Inferior parietal cortex (tissue), 1 donor: ENCODE measurements around the gene ATXN3.

Experiments
- DNase-seq: peaks from one replicate; pipeline ENCODE4 v3.0.0-alpha.2; 2016; ENCODE audit errors: extremely low spot score

The ATXN3 gene

DNA sequence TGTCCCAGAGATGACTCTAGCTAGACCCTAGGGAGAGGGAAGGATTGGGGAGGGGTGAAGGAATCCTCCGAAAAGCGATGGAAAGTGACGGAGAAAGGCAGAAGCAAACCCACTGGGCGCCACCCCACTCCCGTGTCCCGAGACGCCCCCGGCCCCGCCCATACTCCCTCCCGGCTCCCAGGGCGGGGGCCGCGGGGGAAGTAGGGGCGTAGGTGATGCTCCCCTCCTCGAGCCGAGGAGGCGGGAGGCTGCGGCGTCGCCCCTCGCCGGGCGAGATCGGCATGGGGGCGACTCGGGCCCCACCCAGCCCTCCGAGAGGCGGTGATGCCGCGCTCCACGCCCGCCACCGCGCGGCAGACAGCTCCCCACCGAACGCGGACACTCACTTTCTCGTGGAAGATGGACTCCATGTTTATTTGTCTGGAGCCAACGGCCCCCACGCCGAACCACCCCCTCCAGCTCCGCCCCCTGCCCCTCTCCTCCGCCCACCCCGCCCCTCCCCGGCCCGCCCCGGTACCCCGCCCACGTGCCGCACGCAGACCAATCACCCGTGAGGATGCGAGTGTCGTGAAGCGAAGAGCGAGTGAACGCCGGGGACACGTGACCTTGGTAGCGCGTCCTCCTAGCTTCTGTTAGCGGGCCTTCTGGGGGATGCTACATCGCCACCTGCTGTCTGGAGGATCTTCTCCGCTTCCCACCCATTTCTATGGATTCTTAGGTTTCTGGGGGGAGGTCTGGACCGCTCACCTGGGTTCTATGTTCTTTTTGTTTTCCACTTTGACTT is at the start of gene ATXN3:
TSS of gene ATXN3 (minus strand) at position 440 of the 784 bp plus-strand sequence. CDS start at position 410, 30 bp downstream.
- DNase-seq, result peak; percentile 97

DNA sequence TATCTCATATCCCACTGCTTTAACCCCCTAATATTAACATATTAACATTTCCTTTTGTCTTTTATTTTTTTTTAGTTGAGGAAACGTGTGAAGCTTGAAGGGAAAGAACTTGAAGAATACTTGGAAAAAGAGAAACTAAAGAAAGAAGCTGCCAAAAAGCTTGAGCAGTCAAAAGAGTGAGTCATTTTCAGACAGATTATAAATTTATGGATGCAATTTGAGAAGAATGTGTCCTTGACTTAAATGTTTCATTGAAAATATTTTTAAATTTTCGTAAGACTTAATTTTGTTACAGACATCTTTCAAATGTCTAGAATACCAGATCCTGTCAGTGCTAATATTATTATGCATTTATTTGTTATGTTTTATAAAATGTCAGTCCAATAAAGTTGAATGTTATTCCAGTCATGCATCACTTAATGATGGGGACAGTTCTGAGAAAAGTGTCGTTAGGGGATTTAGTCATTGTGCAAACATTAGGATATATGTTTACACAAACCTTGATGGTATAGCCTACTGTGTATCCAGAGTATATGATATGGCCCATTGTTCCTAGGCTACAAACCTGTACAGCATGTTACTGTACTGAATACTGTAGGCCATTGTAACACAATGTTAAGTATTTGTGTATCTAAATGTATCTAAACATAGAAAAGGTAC is 48.0 kb upstream of the ATXN3 start:
- DNase-seq, result no peak

DNA sequence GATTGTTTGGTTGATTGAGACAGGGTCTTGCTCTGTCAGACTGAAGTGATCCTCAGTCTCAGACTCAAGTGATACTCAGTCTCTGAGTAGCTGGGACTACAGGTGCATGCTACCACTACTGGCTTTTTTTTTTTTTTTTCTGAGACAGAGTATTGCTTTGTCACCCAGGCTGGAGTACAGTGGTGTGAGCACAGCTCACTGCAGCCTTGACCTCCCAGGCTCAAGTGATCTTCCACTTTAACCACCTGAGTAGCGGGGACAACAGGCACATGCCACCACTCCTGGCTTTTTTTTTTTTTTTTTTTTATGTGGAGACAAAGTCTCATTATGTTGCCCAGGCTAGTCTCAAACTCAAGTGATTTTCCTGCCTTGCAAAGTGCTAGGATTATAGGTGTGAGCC is 47.2 kb upstream of the ATXN3 start:
- DNase-seq, result no peak

DNA sequence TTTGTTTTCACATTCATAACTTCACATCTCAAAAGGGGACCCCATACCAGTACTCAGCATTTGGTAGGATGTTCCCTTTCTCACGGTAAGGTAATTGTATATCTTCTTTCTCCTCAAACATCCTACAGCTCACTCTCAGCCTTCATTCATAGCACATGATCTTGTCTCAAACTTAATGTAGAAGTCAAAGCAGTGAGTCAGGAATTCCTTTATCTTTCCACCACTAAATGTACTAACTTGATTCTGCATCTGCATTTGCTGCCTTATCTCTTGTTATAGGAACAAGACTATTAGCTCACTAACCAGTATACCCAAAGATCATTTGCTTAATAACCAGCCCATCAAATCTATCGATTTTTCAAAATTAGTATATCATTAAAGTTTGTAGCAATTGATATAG is 38.3 kb upstream of the ATXN3 start:
- DNase-seq, result no peak

DNA sequence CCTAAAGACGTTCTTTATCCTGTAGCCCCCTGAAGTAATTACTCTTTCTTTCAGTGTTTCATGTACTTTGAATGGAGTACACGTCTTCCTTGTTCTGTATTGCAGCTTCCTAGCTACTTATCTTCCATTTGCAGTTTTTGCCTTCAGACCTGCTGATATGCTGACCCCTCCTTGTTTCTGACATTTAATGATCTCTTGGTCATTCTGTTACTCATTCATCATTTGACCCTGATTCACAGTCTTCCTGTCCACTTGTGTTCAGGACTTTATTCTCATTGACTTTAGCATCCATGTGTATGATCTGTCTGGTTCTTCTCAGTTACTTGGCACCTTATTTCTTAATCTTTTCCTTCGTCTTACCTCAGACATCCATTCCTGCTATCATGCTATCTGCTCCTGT is 37.6 kb upstream of the ATXN3 start:
- no peak for DNase-seq

DNA sequence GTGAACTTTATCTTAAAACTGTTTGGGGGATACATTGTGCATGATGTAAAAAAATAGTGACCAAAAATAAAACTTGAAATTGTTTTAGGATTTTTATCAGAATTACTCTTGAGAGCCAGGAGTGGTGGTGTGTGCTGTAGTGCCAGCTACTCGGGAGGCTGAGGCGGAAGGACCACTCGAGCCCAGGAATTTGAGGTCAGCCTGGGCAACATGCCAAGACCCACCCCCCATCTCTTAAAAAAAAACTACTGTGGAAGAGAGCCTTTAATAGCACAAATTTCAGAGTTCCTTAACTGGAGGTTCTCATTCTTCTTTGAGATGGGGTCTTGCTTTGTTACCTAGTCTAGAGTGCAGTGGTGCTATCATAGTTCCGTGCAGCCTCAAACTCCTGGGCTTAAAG is 36.9 kb upstream of the ATXN3 start:
- DNase-seq, result no peak

DNA sequence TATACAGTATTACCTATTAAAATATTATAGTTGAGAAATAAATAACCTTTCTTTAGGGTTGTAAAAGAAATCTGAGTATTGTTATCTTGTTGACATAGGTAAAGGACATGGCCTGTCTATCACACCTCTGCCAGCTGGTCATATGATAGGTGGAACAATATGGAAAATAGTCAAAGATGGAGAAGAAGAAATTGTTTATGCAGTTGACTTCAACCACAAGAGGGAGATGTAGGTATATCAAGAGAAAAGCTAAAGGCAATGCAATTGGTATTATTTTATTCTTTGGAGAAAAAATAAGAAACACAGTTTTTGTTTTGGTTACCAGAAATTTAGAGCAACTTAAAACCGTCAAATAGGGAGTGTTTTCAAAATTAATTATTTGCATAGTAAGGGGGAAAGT is 28.9 kb upstream of the ATXN3 start:
- DNase-seq, result peak; percentile 44

DNA sequence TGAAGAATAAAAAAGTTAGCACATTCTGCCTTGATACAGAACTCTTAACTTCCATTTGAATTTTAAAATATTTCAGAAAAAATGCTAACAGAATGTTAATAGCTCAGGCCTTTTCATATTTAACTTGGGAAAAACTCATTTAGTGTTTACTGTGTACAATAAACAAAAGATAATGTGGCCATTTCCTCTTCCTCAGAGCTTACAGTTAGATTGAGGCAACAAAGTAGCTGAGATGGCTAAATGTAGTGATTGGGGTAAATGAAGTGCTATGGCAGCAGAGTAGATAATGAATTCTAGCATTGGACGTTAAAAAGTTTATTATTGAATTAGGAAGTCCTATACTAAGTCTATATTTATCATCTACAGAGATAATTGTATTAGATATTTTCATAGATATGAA is 28.1 kb upstream of the ATXN3 start:
- DNase-seq, result no peak

DNA sequence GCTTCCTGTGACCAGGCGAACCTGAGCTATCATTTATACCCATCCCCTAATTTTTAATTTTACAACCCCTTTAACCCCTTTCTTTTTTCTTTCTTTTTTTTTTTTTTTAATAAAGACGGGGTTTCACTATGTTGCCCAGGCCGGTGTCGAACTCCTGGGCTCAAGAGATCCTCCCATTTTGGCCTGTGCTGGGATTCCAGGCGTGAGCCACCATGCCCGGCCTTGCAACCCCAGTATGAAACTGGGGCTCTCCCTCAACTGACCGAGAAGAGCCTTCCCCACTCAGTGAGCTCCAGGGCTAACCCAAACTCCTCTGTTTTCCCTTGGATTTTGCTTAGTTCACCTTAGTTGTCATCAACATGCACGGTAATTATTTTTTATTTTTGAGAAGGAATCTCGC is 16.4 kb upstream of the ATXN3 start:
- no peak for DNase-seq

DNA sequence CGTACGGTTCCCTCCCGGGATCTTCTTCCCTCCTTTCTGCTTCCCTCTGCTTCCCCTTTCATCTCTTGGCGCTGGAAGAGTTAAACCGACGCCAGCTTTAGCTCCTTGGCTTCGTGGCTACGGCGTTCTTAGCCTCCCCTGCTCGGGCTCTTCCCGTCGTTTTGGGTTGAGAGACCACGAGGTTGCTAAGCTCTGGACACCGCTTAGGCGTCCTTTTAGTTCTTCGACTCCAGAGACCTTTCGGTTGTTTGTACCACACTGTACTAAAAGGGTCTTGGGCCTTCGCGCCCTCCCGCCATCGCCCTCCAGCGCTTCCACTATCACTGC is 15.9 kb upstream of the ATXN3 start:
- peak; percentile 43 for DNase-seq

DNA sequence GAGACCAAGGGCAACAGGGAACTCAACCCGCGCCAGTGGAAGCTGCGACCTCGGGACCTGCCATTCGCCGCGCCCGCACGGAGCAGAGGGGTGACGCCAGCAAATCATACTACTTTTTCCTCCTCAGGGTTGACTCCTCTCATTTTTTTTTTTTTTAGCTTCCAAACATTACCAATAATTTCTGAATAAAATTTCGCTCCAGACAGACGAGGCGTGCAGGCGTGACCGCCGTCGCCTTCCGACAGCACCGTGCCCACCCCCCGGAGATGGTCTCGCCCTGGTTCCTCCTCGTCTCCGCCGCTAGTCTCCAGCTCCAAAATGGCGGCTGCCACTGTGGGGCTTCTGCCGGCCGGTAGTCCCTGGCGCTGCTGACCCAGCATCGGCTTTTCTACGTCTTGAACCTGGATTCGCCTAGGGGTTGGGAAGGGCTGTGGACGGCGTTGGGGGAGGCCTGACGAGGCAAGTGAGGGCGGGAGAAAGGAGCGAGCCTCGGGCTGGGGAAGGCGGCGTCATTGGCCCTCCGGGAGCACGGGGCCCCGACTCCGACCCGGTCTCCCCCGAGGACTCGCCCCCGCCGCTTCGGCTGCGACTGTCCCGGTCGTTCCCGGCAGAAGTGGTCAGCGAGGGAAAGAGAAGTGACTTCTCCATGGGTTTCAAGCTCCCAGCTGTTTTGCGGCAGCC is 15.4 kb upstream of the ATXN3 start, which contains the start of the genes CPSF2 and NDUFB1:
TSS of gene CPSF2 (plus strand) at position 300 of the 681 bp plus-strand sequence. CDS start 9,016 bp downstream, outside the sequence.
TSS of gene NDUFB1 (minus strand) at position 37 of the 681 bp plus-strand sequence. CDS start 4,069 bp downstream, outside the sequence.
- DNase-seq, result peak; percentile 85

DNA sequence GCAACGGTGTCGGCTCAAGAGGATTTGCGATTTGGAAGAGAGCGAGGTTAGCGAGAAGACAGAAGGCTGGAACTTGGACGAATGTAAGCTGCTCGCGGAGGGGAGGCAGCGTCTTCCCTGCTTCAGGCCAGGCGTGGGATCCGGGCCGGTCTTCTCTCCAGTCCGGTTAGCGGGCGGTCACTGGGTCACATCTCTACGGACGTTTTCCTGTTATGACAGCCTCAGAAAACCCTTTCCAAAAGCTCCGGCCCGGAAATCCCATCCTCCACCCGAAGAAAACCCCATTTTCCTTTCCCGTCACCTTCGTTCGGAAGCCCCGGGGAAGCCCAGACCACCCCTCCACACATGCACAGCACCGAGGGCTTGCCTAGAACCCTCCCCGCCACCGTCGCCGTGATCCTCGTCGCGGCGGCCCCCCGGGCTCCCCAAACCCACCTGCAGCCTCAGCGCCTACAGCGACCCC is 14.9 kb upstream of the ATXN3 start:
- peak; percentile 36 for DNase-seq

DNA sequence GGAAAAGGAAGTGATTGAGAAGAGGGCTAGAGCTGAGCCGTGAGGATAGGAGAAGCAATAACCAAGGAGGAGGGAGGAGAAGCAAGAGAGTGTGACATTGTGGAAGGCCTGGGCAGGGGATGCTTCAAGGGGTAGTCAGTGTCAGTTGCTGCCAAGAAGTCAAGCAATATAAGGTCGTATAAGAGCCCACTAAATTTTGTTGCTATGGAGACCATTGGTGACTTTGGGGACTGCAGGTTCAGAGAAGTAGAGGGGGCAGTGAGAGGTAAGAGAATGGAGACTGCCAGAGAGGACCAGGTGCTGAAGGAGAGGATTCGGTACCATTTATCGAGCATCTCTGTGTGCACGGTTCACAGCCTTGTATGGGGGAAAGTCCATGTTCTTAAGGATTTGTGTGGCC is 3.1 kb upstream of the ATXN3 start:
- no peak for DNase-seq

DNA sequence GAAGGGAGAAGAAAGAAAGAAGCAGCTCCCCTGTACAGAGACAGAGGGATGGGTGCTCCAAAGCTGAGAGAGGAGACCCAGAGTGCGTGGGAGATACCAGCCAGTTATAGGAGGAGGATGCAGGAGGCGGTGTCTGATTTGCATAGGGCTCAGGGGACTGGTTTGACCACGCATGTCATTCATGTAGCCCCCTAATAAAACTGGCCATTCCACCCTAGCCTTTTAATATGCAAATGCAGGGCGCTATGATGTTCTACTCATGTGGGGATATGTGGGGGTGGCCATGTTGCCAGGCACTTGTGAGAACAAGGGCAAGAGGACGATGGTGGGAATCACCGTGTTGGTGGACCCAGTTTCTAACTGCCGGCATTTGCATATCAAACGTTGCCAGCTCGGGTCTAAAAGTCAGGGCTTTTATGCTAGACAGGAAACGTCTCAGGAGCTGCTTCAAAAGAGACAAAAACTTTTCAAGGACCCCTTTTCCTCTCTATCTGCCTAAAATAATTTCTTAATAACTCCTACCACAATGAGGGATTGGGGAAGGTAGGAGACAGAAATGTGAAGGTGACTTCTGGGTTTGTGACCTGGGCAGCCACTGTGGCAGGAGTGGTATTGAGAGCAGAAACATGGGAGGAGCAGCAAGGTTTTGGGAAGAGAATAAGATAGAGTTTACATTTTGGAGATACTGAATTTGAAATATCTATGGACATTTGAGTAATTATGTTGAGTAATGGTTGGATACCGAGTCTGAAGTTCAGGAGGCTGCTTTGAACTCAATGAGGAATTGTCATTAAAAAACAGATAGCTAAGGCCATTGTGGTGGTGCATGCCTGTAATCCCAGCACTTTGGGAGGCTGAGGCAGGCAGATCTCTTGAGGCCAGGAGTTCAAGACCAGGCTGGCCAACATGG is 2.2 kb upstream of the ATXN3 start:
- DNase-seq, result no peak

DNA sequence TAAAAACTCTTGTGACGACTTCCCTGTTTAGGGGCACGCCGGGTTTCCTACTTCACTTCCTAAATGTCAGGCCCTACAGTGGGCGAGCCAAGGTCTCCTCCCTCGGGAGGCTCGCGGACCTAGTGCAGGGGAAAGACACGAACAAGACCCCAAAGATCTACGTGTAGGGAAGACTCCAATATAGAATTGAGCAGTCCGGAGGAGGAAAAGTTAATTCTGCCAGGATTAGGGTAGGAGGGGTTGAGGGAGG is 564 bp downstream of the ATXN3 start:
- DNase-seq, result peak; percentile 43

DNA sequence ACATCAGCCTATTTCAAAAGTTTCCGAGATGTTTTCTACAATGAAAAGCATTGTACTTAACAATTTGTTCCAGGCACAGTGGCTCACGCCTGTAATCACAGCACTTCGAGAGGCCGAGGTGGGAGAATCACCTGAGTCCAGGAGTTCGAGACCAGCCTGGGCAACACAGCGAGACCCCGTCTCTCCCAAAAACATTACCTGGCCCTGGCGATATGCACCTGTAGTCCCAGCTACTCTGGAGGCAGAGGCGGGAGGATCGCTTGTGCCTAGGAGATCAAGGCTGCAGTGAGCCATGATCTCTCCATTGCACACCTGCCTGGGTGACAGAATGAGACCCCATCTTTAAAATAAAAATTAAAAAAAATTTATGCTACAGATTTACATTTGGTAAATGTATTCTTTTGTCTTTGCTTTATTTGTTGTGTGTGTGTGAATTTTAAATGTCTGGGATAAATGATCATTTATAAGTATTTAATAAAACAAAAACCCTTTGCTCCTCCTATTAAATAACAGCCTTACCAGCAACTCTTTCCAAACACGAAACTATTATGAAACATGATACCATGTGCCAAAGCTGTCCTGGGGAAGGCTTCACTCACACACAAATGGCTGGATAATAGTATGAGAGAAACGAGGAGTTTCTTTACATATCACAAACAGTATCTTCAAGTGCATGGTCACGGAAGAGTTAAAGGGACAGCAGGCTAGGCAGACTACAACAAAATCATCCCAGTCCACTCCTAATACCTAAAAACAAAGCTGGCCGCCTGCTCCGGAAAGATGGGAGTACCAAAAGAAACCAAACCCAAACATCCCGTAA is 1.1 kb downstream of the ATXN3 start:
- no peak for DNase-seq

DNA sequence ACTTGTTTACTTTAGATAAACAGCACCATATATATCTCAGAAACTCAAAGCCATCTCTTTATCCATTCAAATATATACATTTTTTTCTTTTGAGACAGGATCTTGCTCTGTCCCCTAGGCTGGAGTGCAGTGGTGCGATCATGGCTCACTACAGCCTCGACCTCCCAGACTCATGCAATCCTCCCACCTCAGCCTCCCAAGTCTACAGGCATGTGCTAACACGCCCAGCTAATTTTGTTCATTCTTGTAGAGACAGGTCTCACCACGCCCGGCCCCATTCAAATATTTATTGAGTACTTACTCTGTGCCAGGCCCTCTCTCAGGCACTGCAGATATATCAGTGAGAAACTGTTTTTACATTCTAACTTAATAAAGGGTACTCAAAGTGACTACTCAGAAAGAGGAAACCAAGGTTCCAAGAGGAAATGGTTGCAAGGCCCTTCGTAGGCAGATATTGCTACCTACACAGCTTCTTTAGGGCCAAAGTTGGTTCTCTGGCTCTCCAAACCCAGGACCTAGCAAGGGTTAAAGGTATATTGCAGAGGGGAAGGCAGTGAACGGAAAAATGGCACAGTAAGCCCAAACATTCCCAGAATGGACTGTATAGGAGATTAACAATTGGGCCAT is 2.9 kb downstream of the ATXN3 start:
- no peak for DNase-seq

DNA sequence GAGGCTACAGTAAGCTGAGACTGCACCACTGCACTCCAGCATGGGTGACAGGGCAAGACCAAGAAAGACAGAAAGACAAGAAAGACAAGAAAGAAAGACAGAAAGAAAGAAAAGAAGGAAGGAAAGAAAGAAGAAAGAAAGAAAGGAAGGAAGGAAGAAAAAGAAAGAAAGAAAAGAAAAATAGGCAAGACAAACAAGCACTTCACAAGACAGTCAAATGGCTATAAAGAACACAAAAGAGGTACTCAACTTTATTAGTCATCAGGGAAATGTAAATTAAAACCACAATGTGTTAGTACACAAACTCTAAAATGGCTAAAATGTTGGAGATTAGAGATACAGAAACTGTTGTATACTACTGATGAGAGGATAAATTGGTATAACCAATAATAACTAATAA is 6.6 kb downstream of the ATXN3 start:
- no peak for DNase-seq

DNA sequence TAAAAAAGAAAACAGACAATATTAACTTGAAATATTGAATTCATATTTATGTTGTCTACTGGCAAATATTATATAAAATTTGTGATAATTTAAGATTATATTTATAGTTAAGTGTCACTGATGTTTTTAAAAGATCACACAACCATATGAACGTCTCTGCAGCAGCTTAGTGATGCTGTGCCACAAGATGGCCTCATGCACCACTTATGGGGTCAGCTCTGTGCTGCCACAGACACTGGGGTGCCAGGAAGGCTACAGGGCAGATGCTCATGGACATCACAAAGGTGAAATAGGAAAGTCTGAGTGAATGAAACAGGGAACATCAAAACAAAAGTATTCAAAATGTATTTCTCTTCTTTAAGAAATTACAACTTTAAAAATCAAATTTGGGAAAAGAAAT is 13.1 kb downstream of the ATXN3 start:
- no peak for DNase-seq

DNA sequence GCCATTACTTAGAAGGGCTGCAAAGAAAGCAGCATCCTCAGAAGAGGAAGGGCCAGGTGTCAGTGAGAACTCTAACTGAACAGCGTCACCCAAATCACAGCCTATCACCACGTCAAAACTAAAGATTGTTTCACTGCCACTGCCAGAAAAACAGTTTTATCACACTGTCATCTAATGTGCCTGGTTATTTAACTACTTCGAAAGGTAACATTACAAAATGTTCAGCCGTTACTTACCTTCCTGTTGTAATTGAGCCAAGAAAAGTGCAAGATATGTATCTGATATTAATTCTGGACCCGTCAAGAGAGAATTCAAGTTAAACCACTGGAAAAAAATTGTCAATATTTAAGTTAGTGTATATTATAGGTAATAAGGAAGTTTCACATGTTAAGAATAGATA is 17.9 kb downstream of the ATXN3 start:
- no peak for DNase-seq

DNA sequence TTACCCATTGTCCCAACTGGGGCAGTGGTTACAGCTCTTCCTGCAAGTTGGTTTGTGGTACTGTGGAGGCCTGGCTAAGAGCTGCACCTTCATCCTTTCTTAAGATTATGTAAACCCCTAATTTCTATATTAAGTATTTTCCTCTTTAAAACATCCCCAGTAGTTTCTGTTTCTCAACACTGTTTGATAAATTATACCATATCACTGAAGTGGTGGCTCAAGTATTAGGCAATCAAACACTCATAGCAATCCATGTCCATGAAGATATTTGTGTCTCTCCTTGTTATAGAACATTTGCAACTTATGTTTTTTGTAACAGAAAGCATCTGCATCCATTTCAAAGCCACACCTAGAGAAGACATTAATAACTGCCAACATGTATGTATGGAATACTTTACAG is 31.8 kb downstream of the ATXN3 start:
- DNase-seq, result no peak
